ENCODE data around the gene IFNAR2.

GRCh38 chr21:33214056-33214455 is 15.7 kb upstream of the IFNAR2 start:
- TF ChIP-seq CTCF (tag by site-specific recombination; IDR thresholded peaks at IDR 0.05), result no peak
- no peak for TF ChIP-seq ZNF423 (tag by site-specific recombination; IDR thresholded peaks at IDR 0.05)
- no peak for TF ChIP-seq ZNF521 (tag by site-specific recombination; IDR thresholded peaks at IDR 0.05)
- TF ChIP-seq ZNF513 (tag by site-specific recombination; IDR thresholded peaks at IDR 0.05), result no peak
- no peak for TF ChIP-seq ZNF302 (tag by site-specific recombination; IDR thresholded peaks at IDR 0.05; ENCODE audit: low read depth)
- TF ChIP-seq ZFP69B (tag by site-specific recombination; IDR thresholded peaks at IDR 0.05), result no peak
- no peak for TF ChIP-seq ZNF560 (tag by site-specific recombination; IDR thresholded peaks at IDR 0.05; ENCODE audit: borderline replicate concordance)
- no peak for TF ChIP-seq ZNF280C (tag by site-specific recombination; IDR thresholded peaks at IDR 0.05)
- TF ChIP-seq ZNF571 (tag by site-specific recombination; IDR thresholded peaks at IDR 0.05), result no peak
- TF ChIP-seq ZBTB1 (tag by site-specific recombination; IDR thresholded peaks at IDR 0.05), result no peak
- no peak for TF ChIP-seq ZNF362 (tag by site-specific recombination; IDR thresholded peaks at IDR 0.05)
- TF ChIP-seq PBX3 (CRISPR knock-in tag; IDR thresholded peaks at IDR 0.05), result no peak
